ENCODE data around the gene COP1. TPM values are rescaled to one million over a fixed set of nuclear protein-coding genes. Genes with fewer than 3 reads are reported as not detected.

COP1 gene
- polyA plus RNA-seq, 1 donor (not counting 4 experiments of a cell fraction or from before 2014, with no cell fraction given) = 38.9 TPM

DNA sequence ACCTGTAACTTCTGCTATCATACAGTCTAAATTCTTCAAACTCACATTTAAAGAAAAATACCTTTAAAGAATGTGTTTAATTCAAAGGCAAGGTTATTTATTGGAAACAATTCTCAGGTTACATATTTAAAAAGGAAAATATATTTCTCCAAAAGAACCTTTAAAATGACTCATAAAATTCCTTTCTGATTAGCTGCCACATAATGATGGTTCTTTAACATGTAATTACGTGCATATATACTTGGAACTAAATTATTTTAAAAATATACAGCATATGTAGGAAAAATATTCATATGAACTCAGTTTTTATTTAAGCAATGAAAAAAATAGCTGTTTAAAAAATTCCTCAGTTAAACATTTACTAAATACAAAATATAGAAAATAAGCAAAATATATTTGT lies 173.6 kb downstream of the COP1 start:
- H3K9ac ChIP-seq (ENCODE audit: control insufficient read depth, extremely low read depth, insufficient read depth, low read length) = no peak overlapping the region
- no peaks in the 10 kb centered on the region for H3K27me3 ChIP-seq (ENCODE audit: control insufficient read depth, extremely low read depth, insufficient read depth, low read length)
- peaks cover 0 to 2% of the 10 kb centered on the region in 2 experiments for H3K36me3 ChIP-seq (ENCODE audit: control insufficient read depth in 2 of 2, extremely low read depth in 1 of 2, insufficient read depth in 2 of 2, low read length in 2 of 2)
- no peaks in the 10 kb centered on the region for H3K79me2 ChIP-seq (ENCODE audit: control insufficient read depth, insufficient read depth, low read length)
- peak overlapping the region; percentile 64 for H3K27ac ChIP-seq (ENCODE audit: control insufficient read depth, insufficient read depth, low read length)
- H3K4me2 ChIP-seq (ENCODE audit: control insufficient read depth, extremely low read depth, insufficient read depth, low read depth, low read length) = peak overlapping the region; percentile 60
- H3K9me1 ChIP-seq (ENCODE audit: control insufficient read depth, extremely low read depth, insufficient read depth, low read length) = no peaks in the 10 kb centered on the region
- dilution Hi-C loops (cut with MboI; ENCODE audit: extremely low pct_ligation_motif_present, low sequenced_read_pairs) = no loop called here
- FAIRE-seq (no peak), DNase-seq (ENCODE audit: low read depth, low spot score) (no peak)
- H4K20me1 ChIP-seq (ENCODE audit: control insufficient read depth, extremely low read depth, insufficient read depth, low read length) = no peaks in the 10 kb centered on the region
- peak overlapping the region in 1 of 3 experiments; percentile 45 for H3K4me3 ChIP-seq (ENCODE audit: control insufficient read depth in 2 of 3, extremely low read depth in 1 of 3, insufficient read depth in 2 of 3, low read depth in 1 of 3, low read length in 3 of 3)
- no peak overlapping the region for H2AFZ ChIP-seq (ENCODE audit: control insufficient read depth, low read length)
- peaks cover 21% of the 10 kb centered on the region for H3K4me1 ChIP-seq (ENCODE audit: control insufficient read depth, extremely low read depth, insufficient read depth, low read length)
- no peaks in the 10 kb centered on the region for H3K9me3 ChIP-seq (ENCODE audit: control insufficient read depth, low read depth, low read length)
- TF ChIP-seq EZH2 (IDR thresholded peaks at IDR 0.05; ENCODE audit: low read length) = no peak
- TF ChIP-seq, protein P1, sequence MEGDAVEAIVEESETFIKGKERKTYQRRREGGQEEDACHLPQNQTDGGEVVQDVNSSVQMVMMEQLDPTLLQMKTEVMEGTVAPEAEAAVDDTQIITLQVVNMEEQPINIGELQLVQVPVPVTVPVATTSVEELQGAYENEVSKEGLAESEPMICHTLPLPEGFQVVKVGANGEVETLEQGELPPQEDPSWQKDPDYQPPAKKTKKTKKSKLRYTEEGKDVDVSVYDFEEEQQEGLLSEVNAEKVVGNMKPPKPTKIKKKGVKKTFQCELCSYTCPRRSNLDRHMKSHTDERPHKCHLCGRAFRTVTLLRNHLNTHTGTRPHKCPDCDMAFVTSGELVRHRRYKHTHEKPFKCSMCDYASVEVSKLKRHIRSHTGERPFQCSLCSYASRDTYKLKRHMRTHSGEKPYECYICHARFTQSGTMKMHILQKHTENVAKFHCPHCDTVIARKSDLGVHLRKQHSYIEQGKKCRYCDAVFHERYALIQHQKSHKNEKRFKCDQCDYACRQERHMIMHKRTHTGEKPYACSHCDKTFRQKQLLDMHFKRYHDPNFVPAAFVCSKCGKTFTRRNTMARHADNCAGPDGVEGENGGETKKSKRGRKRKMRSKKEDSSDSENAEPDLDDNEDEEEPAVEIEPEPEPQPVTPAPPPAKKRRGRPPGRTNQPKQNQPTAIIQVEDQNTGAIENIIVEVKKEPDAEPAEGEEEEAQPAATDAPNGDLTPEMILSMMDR (optimal IDR thresholded peaks at IDR 0.05 in 1 of 3, IDR thresholded peaks at IDR 0.05 in 1 of 3, conservative IDR thresholded peaks at IDR 0.05 in 1 of 3; ENCODE audit: extremely low read depth in 1 of 3, insufficient read depth in 2 of 3, low read length in 3 of 3) = no peak

DNA sequence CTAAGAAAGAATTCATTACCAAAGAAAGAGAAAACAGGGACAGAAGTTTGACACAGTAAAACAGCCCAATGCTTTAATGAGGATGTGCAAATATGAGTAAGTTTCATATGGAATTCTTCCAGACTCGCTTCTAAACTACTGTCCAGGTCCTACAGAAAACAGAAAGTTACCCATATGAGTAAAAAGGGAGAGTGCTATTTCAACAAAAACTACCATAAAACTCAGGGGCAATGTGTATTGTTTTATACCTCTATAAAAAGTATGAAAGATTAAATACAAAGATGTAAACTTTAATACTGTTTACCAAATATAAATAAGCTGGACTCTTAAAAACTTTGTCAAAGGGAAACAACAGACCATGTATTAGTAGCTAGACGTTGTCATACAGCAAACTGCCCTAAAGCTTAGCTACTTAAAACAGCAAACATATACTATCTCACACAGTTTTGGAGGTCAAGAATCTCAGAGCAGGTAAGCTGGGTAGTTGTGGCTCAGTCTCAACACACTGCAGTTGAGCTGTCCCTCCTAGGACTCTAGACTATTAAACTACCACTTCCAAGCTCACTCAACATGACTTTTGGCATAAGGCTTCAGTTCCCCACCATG lies 174.9 kb downstream of the COP1 start:
- H2AFZ ChIP-seq (ENCODE audit: control insufficient read depth, low read length) = no peak overlapping the region
- DNase-seq (ENCODE audit: low read depth, low spot score) = no peak
- dilution Hi-C loops (cut with MboI; ENCODE audit: extremely low pct_ligation_motif_present, low sequenced_read_pairs) = no loop called here
- peaks cover 21% of the 10 kb centered on the region for H3K4me1 ChIP-seq (ENCODE audit: control insufficient read depth, extremely low read depth, insufficient read depth, low read length)
- no peak for TF ChIP-seq EZH2 (IDR thresholded peaks at IDR 0.05; ENCODE audit: low read length)
- TF ChIP-seq, protein P1 (optimal IDR thresholded peaks at IDR 0.05 in 1 of 3, IDR thresholded peaks at IDR 0.05 in 1 of 3, conservative IDR thresholded peaks at IDR 0.05 in 1 of 3; ENCODE audit: extremely low read depth in 1 of 3, insufficient read depth in 2 of 3, low read length in 3 of 3) = no peak
- H3K9ac ChIP-seq (ENCODE audit: control insufficient read depth, extremely low read depth, insufficient read depth, low read length) = no peak overlapping the region
- H3K4me3 ChIP-seq (ENCODE audit: control insufficient read depth in 2 of 3, extremely low read depth in 1 of 3, insufficient read depth in 2 of 3, low read depth in 1 of 3, low read length in 3 of 3) = no peak overlapping the region
- H4K20me1 ChIP-seq (ENCODE audit: control insufficient read depth, extremely low read depth, insufficient read depth, low read length) = no peaks in the 10 kb centered on the region
- H3K79me2 ChIP-seq (ENCODE audit: control insufficient read depth, insufficient read depth, low read length) = no peaks in the 10 kb centered on the region
- H3K27me3 ChIP-seq (ENCODE audit: control insufficient read depth, extremely low read depth, insufficient read depth, low read length) = no peaks in the 10 kb centered on the region
- no peaks in the 10 kb centered on the region for H3K9me1 ChIP-seq (ENCODE audit: control insufficient read depth, extremely low read depth, insufficient read depth, low read length)
- H3K27ac ChIP-seq (ENCODE audit: control insufficient read depth, insufficient read depth, low read length) = peak overlapping the region; percentile 36
- no peak overlapping the region for H3K4me2 ChIP-seq (ENCODE audit: control insufficient read depth, extremely low read depth, insufficient read depth, low read depth, low read length)
- no peaks in the 10 kb centered on the region for H3K9me3 ChIP-seq (ENCODE audit: control insufficient read depth, low read depth, low read length)
- peaks cover 0 to 2% of the 10 kb centered on the region in 2 experiments for H3K36me3 ChIP-seq (ENCODE audit: control insufficient read depth in 2 of 2, extremely low read depth in 1 of 2, insufficient read depth in 2 of 2, low read length in 2 of 2)
- peak; percentile 20 for FAIRE-seq
